ENCODE data around the gene LMO1.
A peak's percentile ranks its signal among the peaks of the same experiment; 100 is the strongest.

LMO1 gene

DNA sequence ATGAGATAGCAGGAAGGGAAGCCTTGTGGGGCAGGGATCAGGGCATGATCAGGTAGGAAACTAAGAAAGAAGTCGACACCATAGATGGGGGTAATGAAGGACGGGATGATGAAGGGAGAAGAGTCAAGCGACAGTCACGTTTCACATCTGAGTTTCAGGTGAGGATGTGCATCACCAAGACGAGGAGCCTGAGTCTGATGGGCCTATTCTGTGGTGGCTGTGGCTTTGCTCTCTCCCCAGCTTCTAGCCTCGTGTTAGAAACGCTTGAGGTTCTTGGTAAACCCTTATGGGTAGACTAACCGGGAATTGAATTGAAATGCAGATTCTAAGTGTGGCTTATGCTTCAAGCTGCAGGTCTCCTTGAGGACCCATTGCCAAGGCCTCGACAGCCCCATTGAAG lies 45.6 kb upstream of the LMO1 start:
- TF ChIP-seq, protein P1, sequence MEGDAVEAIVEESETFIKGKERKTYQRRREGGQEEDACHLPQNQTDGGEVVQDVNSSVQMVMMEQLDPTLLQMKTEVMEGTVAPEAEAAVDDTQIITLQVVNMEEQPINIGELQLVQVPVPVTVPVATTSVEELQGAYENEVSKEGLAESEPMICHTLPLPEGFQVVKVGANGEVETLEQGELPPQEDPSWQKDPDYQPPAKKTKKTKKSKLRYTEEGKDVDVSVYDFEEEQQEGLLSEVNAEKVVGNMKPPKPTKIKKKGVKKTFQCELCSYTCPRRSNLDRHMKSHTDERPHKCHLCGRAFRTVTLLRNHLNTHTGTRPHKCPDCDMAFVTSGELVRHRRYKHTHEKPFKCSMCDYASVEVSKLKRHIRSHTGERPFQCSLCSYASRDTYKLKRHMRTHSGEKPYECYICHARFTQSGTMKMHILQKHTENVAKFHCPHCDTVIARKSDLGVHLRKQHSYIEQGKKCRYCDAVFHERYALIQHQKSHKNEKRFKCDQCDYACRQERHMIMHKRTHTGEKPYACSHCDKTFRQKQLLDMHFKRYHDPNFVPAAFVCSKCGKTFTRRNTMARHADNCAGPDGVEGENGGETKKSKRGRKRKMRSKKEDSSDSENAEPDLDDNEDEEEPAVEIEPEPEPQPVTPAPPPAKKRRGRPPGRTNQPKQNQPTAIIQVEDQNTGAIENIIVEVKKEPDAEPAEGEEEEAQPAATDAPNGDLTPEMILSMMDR (IDR thresholded peaks at IDR 0.05) = no peak
- no peak overlapping the region for H3K4me3 ChIP-seq
- DNase-seq = peak in 1 of 2 donors; percentile 4
- intact Hi-C loops (cut with DNase I; ENCODE audit: low total_unique reads) = no loop called here
- no peaks in the 10 kb centered on the region for H3K4me1 ChIP-seq
- no peaks in the 10 kb centered on the region for H3K9me3 ChIP-seq
- H3K36me3 ChIP-seq = no peaks in the 10 kb centered on the region
- no peak overlapping the region for H3K27ac ChIP-seq
- H3K27me3 ChIP-seq = peaks cover 0 to 11% of the 10 kb centered on the region in 2 donors

DNA sequence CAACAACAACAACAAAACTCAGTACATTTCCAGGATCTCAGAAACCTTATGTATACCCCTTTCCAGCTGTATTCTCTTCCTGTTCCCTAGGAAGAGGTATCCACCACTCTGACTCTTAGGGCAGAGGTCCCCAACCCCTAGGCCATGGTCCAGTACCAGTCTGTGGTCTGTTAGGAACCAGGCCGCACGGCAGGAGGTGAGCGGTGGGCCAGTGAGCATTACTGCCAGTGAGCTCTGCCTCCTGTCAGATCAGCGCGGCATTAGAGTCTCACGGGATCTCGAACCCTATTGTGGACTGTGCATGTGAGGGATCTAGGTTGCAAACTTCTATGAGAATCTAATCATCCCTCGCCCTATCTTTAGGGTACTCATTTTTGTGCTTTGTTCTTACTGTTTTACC lies 43.9 kb upstream of the LMO1 start:
- DNase-seq = peak in 1 of 2 donors; percentile 23
- Histone ChIP-seq H3K27ac (no peak overlapping the region), H3K27me3 (no peaks in the 10 kb centered on the region), H3K9me3 (peaks cover 0 to 8% (median 0%) of the 10 kb centered on the region in 3 donors), H3K4me1 (no peaks in the 10 kb centered on the region), H3K4me3 (no peak overlapping the region), H3K36me3 (no peaks in the 10 kb centered on the region)
- TF ChIP-seq, protein P1 (IDR thresholded peaks at IDR 0.05) = no peak
- intact Hi-C loops (cut with DNase I; ENCODE audit: low total_unique reads) = no loop called here

DNA sequence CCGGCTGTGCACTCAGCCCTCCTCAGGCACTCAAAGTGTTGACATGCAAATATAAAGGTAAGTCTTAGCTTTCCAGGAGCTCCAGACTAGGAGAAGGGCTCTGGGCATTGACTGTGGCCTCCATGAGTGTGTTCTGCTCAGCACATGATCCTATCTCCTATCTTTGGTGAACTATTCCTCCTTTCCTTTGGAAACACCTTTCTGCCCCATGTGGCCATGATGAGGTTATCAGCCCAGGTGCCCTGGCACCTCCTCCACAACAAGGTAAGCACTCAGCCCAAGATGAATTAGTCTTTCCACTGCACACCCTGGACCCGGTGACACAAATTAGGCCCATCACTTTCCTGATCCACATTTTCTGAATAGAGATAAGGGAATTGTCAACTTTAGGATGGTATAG lies 37.9 kb upstream of the LMO1 start:
- Histone ChIP-seq H3K4me1 (no peaks in the 10 kb centered on the region), H3K27ac (no peak overlapping the region), H3K4me3 (no peak overlapping the region), H3K9me3 (peaks cover 0 to 8% (median 0%) of the 10 kb centered on the region in 3 donors), H3K36me3 (no peaks in the 10 kb centered on the region), H3K27me3 (peaks cover 0 to 10% of the 10 kb centered on the region in 2 donors)
- intact Hi-C loops (cut with DNase I; ENCODE audit: low total_unique reads) = no loop called here
- DNase-seq = peak in 1 of 2 donors; percentile 21
- TF ChIP-seq, protein P1 (IDR thresholded peaks at IDR 0.05) = no peak

DNA sequence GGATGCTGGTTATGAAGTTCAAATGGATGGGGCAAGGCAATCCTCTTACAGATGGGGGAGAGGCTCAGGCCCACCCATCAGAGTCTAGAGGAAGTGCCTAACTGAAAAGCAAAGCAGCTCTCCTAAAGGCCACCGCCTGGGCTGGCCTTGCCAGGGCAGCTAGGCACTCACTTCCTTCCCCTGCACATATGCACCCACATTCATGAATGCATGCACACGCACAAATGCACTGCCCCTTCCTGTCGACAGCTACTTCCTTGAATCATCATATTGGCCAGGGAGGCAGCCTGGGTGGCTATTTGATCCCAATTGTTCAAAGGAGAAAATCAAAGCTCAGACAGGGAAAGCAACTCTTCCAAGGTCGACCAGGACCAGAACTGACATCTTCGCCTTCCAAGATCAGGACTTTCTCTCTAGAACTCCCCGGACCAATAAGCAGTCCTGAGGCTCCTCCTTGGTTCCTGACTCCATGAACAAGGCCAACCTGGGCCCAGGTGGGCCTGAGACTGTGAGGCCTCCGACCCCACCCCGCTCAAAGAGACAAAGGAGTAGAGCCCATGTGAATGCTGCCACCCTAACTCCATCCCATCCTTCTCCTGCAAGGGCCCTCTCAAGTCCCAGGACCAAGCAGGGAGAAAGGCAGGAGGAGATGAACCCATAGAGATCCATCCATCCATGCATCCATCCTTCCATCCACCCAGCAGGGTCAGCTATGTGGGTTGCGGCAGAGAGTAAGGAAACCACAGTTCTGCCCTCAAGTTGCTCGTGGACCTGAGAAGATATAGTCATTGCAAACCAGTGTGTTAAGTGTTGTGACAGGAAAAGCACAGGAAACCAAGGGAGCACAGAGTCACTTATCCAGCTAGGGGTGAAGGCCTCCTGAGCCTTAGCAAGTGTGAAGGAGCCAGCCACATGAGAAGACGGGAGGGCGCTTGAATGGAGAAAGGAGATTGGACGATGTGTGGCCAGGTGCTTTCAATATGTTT lies 35.4 kb upstream of the LMO1 start:
- DNase-seq = peak in 1 of 2 donors; percentile 51
- Histone ChIP-seq H3K36me3 (no peaks in the 10 kb centered on the region), H3K4me1 (no peaks in the 10 kb centered on the region), H3K27me3 (peaks cover 0 to 10% of the 10 kb centered on the region in 2 donors), H3K4me3 (no peak overlapping the region), H3K9me3 (peaks cover 0 to 7% (median 0%) of the 10 kb centered on the region in 3 donors), H3K27ac (no peak overlapping the region)
- intact Hi-C loops (cut with DNase I; ENCODE audit: low total_unique reads) = no loop called here
- TF ChIP-seq, protein P1 (IDR thresholded peaks at IDR 0.05) = no peak

DNA sequence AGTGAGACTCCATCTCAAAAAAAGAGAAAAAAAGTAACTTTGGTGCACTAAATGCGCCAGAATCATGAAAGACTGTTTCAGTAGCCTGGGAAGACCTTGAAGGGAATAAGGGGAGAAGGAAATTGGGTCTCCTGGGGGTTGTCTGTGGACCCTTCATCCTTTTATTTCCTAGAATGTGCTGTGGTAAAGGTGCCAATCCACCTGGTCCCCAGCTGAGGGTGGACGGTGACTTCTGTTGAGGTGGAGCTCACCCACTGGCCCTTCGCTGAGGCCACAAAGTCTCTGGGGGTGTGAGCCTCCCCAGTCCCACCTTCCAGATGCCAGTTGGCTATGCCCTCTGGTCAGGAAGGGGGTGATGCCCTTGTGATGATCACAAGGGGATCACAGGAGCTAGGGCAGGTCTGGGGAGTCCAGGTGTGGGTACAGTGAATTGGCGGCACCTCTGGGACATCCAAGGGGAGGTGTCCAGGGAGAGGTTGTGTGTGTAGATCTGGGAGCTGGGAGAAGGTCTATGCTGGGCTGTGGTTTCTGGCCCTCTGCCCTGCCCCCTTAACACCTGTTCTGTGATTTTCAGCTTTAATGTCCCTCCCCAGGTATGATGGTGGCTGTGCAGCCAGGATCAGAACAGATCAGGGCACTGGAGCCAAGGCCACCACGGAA lies 34.2 kb upstream of the LMO1 start:
- H3K4me1 ChIP-seq = no peaks in the 10 kb centered on the region
- TF ChIP-seq, protein P1 (IDR thresholded peaks at IDR 0.05) = no peak
- no peaks in the 10 kb centered on the region for H3K9me3 ChIP-seq
- H3K27ac ChIP-seq = no peak overlapping the region
- H3K27me3 ChIP-seq = peaks cover 0 to 10% of the 10 kb centered on the region in 2 donors
- no peak overlapping the region for H3K4me3 ChIP-seq
- no peaks in the 10 kb centered on the region for H3K36me3 ChIP-seq
- intact Hi-C loops (cut with DNase I; ENCODE audit: low total_unique reads) = no loop called here
- DNase-seq = peak in 1 of 2 donors; percentile 35

Data from tibial artery (tissue), 4 donors.